ENCODE data around the gene BOD1L1. TPM values are rescaled to one million over a fixed set of nuclear protein-coding genes. Genes with fewer than 3 reads are reported as not detected.

The BOD1L1 gene
- total RNA-seq, 2 donors from 2014 or later: 25.9 to 53.1 TPM

- H3K4me1 ChIP-seq (ENCODE audit: control insufficient read depth in 1 of 2, low read depth in 2 of 2): peaks cover 27 to 52% of the 10 kb centered on the region in 2 donors
Observed at GRCh38 chr4:13546142-13546940, 81.2 kb downstream of the BOD1L1 start.

GRCh38 chr4:13545394-13545808 is 82.1 kb downstream of the BOD1L1 start:
- DNase-seq (ENCODE audit: low spot score) (no peak), ATAC-seq (ENCODE audit: insufficient number of reproducible peaks, low FRiP score, low read depth) (no peak)
- H3K36me3 ChIP-seq: no peaks in the 10 kb centered on the region
- no peak for TF ChIP-seq CTCF (IDR thresholded peaks at IDR 0.05)
- H3K27ac ChIP-seq: no peak overlapping the region
- peaks cover 55% of the 10 kb centered on the region for H3K27me3 ChIP-seq (replicated peaks; ENCODE audit: insufficient read depth)
- H3K4me1 ChIP-seq (ENCODE audit: control insufficient read depth in 1 of 2, low read depth in 2 of 2): peaks cover 27 to 52% of the 10 kb centered on the region in 2 donors
- H3K9me3 ChIP-seq: no peaks in the 10 kb centered on the region
- H3K4me3 ChIP-seq: peak overlapping the region; percentile 79

More at GRCh38 chr4:13546142-13546940, 81.2 kb downstream of the BOD1L1 start:
- Histone ChIP-seq H3K27ac (no peak overlapping the region), H3K4me3 (peak overlapping the region; percentile 64), H3K27me3 (replicated peaks; ENCODE audit: insufficient read depth) (peaks cover 55% of the 10 kb centered on the region), H3K36me3 (no peaks in the 10 kb centered on the region), H3K9me3 (no peaks in the 10 kb centered on the region)
- DNase-seq (ENCODE audit: low spot score): no peak
- ATAC-seq (ENCODE audit: insufficient number of reproducible peaks, low FRiP score, low read depth): no peak
- no peak for TF ChIP-seq CTCF (IDR thresholded peaks at IDR 0.05)

GRCh38 chr4:13544606-13545393 is 82.7 kb downstream of the BOD1L1 start:
- ATAC-seq (ENCODE audit: insufficient number of reproducible peaks, low FRiP score, low read depth) (peak; percentile 13), DNase-seq (ENCODE audit: low spot score) (no peak)
- TF ChIP-seq CTCF (IDR thresholded peaks at IDR 0.05): no peak
- Histone ChIP-seq H3K27ac (no peak overlapping the region), H3K36me3 (no peaks in the 10 kb centered on the region), H3K4me1 (ENCODE audit: control insufficient read depth in 1 of 2, low read depth in 2 of 2) (peaks cover 27 to 52% of the 10 kb centered on the region in 2 donors), H3K9me3 (no peaks in the 10 kb centered on the region), H3K4me3 (peak overlapping the region; percentile 79), H3K27me3 (replicated peaks; ENCODE audit: insufficient read depth) (peaks cover 54% of the 10 kb centered on the region)

- H3K36me3 ChIP-seq: no peaks in the 10 kb centered on the region
- ATAC-seq (ENCODE audit: insufficient number of reproducible peaks, low FRiP score, low read depth): no peak
- TF ChIP-seq CTCF (IDR thresholded peaks at IDR 0.05): no peak
- no peaks in the 10 kb centered on the region for H3K9me3 ChIP-seq
- no peak within 1 kb of the TSS for H3K27ac ChIP-seq
- peaks cover 55% of the 10 kb centered on the region for H3K27me3 ChIP-seq (replicated peaks; ENCODE audit: insufficient read depth)
- peak within 1 kb of the TSS; percentile 79 for H3K4me3 ChIP-seq
- DNase-seq (ENCODE audit: low spot score): no peak
- H3K4me1 ChIP-seq (ENCODE audit: control insufficient read depth in 1 of 2, low read depth in 2 of 2): peaks cover 35 to 49% of the 10 kb centered on the region in 2 donors
Observed at GRCh38 chr4:13543839-13544605, 83.5 kb downstream of the BOD1L1 start, which contains the start of gene NKX3-2. Gene NKX3-2, minus strand, starts transcription at chr4:13544508. Its CDS starts 94 bp downstream, at chr4:13544414.
